Stimulated activated CD4-positive, alpha-beta T cell treated with anti-CD3 and anti-CD28 coated beads, TNF-alpha, amount 100 ng/mL, for 4 hours (primary cell): ENCODE data around the gene TBX19.

Experiments used
- DNase-seq, 3 experiments: peaks; one replicate each; pipeline ENCODE4 v3.0.0-alpha.2; 2020; ENCODE audit warnings: low read depth in 3 of 3

Gene TBX19

DNA sequence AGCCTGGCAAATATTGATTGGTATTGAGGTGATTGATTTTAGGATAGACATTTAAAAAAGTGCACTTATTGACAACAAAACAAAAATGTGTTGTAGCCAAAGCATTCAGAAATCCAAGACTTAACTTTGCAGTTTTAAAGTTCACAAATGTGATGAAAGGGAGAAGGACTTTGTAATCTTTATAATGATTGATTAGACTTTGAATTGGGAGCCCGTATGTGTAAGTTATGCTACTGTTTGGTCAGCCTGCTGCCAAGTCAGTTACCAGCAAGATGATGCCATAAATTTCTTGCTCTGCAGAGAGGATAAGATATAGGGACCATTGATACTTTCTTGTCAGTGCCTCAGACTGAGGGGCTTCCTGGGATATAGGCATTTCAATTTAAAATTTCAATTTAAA lies 39.5 kb downstream of the TBX19 start:
- no peak for DNase-seq

- DNase-seq: no peak
Observed at GRCh38 chr1:168320800-168321450, 40.2 kb downstream of the TBX19 start.

DNA sequence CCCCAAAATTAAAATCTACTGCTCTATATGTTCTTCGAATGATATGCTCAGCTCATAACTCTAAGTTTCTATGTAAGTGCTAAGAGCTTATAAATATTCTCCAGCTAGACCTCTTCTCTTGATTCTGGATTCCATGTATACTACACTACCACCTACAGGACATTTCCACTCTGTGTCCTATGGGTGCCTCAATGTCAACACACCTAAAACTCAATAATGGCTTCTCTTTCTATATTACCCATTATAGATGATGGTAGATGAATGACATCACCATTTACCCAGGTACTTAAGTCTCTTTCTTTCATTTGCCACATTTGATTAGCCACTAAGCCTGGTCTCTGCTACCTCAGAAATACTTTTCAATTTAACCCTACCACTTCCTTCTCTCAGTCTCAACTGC lies 41.3 kb downstream of the TBX19 start:
- DNase-seq: no peak

- DNase-seq: no peak
Observed at GRCh38 chr1:168324745-168325425, 44.2 kb downstream of the TBX19 start.

DNA sequence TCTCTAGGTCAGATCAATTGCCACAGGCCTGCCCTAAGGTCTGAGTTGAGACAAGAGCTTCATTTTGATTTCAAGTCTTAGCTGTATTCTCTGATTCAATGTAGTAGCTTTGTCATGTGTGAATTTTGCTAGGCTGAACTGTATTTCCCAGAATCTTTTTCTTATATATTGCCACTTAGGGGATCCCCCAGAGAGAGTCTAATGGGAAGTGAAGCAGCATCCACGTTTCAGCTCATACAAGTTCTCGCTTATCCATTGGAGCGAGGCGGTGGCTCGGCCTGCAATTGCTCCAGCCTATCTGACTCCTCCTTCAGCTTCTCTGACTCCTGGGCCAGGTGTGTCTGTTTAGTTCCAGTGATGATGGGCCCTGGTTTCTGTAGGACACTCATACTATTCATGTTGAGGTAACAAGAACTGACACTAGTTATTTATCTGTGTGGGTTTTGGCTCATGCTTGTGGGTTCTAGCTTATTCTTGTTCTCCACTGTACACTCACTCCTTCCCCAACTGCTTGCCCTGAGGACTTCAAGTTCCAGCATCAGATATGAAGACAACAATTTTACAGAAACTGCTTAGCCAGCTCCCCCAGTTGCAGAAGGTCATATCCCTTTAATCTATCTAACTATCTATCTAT lies 48.2 kb downstream of the TBX19 start:
- DNase-seq: no peak

- DNase-seq: no peak
Observed at GRCh38 chr1:168330285-168330684, 49.6 kb downstream of the TBX19 start.

GRCh38 chr1:168331569-168331968 lies 50.9 kb downstream of the TBX19 start:
- no peak for DNase-seq

DNA sequence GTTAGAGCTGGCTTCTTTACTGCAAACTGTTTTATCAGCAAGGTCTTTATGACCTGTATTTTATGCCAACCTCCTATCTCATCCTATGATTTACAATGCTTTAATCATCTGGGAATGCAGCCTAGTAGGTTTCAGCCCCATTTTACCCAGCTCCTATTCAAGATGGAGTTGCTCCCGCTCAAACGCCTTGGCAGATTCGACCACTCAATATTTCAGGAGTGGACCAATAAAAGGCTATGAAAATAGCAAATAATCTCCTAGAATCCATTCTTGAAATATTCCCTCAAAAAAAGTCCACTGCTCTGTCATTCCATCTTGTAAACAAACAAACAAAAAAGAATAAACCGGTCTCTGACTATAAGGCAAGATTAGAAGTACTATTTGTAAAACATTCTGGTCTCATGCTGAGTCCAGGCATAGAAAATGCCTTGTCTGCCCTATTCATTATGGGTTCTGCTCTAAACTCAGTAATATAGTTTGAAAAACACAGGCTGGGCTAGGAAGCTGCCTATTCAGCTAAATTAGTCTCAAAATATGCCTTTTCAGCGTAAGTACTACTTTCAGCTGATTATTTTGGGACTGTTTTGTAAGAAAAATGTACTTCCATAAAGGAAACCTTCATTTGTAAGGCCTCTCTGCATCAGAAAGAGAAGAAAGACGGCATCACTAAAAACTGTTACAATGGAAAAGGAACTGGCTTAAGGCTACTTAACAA lies 53.0 kb downstream of the TBX19 start:
- no peak for DNase-seq

DNA sequence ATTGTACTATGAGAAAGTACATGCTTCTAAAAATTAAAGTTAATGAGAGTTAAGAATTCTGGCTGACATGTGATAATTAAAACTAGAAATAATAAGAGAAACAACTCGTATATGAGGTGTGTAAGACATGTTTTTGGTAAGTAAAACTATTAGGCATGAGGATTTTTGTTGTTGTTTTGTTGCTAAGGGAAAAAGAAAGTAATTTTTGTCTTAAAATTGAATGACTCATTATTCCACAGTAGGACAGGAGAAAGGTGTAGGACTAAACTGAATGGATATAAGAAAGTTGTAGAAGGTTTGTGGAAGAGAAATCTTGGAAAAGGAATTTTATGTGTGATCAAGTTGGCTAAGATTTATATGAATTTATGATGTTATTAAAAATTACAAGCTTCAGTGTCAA lies 54.8 kb downstream of the TBX19 start:
- DNase-seq: no peak

GRCh38 chr1:168338589-168339503 lies 58.2 kb downstream of the TBX19 start:
- DNase-seq: no peak

GRCh38 chr1:168340781-168341482 lies 60.3 kb downstream of the TBX19 start:
- DNase-seq: no peak

DNA sequence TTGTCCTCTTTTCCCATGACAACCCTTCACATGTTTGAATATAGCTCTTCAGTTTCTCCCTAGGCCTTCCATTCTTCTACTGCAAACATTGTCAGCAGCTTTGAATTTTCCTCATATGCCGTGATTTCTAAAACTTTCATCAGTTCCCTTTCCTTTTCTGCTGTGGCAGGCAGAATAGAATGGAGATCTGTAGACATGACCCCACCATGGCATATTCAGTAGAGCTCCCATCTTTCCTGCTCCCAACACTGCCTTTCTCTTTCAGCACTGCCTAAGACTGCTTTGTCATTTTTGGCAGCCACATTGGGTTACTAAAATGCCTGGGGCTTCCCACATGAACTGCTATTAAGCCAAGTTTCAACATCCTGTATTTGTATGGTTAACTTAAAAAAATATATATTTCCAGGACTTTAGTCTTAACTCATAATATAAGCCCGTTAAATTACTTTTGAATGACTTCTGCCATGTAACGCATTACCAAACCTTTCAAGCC lies 60.9 kb downstream of the TBX19 start:
- no peak for DNase-seq

GRCh38 chr1:168342572-168343280 lies 62.0 kb downstream of the TBX19 start:
- peak; percentile 68 to 86 (median 83) for DNase-seq

DNA sequence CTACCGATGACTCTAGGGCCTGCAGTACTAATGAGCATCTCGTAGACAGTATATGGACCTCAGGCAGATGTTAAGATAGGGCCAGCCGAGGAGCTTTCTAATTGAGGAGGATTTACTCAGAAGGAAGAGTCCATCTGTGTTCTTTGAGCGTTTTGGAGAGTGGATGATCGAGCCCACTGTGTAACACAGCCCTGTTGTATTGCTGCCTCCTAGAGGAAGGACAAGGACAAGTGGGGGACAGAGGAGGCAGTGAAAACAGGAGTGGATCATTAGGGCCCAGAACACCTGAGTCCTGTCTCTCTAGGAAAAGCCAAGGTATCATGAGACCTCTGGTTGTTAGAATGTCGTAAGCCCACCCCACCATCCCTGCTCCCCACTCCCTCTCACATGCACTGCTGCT lies 62.9 kb downstream of the TBX19 start:
- DNase-seq: no peak

GRCh38 chr1:168344517-168344916 lies 63.8 kb downstream of the TBX19 start:
- no peak for DNase-seq

DNA sequence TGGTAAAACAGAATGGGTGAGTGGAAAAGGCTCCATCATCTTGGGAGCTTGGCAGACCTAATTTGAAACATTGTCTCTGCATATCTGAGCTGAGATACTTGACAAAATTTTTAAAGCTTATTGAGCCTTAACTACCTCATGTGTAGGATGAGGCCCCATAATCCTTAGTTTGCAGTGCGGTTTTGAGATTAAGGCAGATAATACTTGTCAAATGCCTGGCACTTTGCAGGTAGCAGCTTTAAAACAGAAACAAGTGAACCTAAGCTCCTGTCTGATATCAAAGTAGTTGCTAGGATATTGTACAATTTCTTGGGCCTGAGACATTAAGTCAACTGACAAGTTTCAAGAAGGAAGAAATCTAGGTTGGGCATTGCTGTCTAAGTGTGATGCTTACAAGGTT lies 65.3 kb downstream of the TBX19 start:
- no peak for DNase-seq

DNA sequence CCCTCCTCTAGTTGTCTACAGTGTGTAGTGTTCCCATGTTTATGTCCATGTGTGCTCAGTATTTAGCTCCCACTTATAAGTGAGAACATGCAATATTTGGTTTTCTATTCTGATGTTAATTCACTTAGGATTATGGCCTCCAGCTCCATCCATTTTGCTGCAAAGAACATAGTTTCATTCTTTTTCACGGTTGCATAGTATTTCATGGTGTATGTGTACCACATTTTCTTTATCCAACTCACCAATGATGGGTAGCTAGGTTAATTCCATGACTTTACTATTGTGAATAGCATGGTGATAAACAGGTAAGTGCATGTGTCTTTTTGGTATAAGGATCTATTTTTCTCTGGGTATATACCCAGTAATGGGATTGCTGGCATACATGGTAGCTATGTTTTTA lies 67.0 kb downstream of the TBX19 start:
- DNase-seq: no peak

DNA sequence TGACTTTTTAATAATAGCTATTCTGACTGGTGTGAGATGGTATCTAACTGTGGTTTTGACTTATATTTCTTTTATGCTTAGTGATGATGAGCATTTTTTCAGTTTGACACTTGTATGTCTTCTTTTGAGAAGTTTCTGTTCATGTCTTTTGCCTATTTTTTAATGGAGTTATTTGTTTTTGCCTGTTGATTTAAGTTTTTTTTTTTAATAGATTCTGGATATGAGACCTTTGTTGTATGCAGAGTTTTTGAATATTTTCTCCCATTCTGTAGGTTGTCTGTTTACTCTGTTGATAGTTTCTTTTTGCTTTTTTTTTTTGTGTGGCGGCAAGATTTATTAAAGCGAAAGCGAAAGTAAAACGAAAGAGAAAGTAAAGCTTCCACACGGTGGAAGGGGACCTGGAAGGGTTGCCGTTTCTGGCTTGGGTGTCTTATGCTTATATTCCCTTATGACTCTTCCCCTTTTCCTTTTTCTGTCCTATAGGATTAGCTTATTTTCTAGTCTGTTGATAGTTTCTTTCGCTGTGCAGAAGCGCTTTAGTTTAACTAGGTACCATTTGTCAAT lies 67.6 kb downstream of the TBX19 start:
- no peak for DNase-seq
